HTR-8/SVneo (cell line): ENCODE data around the gene SLC23A2.

ENCODE experiments used
- DNase-seq: peaks from one replicate; pipeline ENCODE4 v3.0.0; 2011; ENCODE audit warnings: low spot score, mixed read lengths; ENCODE audit not compliant: insufficient read length
- FAIRE-seq: peaks from 2 replicates; lab custom pipeline; 2011; peaks lifted over from hg19 to GRCh38; lab: Jason Lieb, UNC

Gene SLC23A2

DNA sequence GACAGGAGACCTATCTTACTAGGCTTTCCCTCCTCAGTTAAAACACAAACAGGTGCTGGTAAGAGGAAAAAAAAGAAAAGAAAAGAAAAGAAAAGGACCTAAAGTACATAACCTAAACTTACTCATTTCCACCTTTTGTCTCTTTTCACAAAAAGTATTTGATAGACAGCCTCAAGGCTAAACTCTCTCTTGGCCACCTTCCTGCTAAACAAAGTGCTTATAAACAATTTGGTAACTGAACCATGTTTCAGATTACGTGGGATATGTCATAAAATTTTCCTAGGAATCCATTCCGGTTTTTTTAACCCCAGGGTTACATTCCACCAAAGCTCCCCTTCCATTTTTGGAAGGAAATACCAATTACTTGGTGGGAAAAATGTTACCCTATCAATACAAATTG is 170.6 kb downstream of the SLC23A2 start:
- DNase-seq (no peak), FAIRE-seq (no peak)

DNA sequence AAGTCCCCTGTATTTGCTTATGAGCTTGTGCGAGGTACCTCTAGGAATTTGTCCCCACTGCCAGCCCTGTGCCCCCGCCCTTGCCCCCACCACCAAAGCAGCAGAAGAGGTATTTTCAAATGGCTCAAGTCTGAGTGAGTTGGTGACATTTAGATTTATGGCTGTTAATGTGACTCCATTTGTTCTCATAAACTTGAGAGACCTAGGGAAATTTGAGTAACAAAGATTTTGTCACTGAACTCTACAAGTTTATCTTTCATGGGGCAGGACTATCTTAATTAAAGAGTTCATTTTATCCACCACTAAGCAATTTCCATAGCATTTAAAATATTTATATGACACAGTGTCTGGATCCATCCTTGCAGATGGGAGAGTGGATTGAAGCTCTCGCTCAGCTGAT is 171.1 kb downstream of the SLC23A2 start:
- DNase-seq: no peak
- no peak for FAIRE-seq

DNA sequence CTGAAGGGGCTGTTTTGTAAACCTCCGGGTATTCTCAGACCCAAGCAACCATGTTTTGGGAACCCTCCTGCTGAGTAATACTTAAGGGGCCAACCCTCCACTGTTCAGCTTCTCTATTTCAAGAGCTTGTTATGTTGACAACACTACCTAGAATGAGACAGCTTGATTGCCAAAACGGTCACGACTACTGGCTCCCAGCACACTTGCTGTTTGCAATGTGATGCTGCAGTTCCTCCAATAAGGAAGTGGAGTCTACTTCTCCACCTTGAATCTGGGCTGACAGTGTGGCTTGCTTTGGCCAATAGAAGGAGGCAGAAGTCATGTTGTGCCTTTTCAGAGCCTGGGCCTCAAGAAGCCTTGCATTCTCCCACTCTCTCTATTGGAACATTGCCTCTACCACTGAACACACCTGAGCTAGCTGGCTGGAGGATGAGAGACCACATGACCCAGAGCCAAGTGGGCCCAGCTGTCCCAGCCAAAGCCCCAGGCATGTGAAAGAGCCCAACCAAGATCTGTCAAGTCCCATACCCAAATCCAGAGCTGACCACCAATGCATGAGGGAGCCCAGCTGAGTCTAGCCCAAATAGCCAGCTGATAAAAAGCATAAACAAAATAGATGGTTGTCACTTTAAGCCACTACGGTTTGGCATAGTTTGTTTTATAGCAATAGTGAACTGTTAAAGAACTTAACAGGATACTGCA is 171.6 kb downstream of the SLC23A2 start:
- DNase-seq: no peak
- no peak for FAIRE-seq

DNA sequence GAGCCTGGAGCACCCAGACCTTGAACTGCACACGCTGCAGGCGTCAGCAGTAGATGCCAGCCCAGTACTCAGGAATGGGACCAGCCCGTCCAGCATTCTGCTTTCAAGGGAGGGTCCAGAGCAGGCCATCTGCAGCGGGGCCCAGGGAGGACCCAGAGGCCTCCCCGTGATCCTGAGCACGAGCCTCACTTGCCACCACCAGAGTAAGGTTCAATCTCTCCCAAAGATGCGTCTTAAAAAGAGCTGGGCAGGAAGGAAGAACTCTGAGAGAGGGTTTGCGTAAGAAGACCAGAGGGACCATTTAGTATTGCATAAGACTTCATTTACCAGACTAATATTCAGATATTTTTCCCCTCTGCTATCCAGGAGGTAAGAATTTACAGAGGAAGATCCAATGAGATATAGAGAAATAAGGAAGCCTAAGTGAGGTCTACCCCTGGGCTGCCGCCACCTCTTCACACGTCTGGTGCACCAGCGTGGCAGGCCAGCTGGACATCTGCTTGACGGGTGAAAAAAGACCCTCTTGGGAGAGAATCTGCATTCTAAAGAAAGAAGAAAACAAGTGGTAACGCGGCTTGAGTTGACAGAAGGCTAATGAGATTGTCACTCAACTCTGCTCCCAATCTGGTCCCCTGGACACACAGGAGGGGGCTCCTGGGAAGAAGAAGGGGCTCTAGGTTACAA is 172.3 kb downstream of the SLC23A2 start:
- no peak for FAIRE-seq
- DNase-seq: no peak

DNA sequence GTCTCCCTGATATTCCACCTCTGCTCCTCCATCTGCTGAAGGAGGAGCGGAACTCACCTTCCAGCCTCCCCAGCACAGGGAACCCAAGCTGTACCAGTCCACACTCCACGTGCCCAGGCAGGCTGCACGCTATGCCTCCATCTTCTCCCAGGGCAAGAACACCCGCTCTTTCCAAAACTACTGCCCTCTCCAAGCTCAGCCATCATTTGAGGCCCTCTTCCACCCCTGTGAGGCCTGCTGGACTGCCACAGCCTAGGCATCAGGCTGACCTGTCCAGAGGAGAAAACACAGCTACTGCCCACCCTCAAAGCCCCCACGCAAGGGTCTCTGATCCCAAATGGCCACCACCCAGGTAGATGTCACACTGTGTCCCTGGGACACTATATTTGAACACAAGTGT is 179.7 kb downstream of the SLC23A2 start:
- FAIRE-seq (no peak), DNase-seq (no peak)

DNA sequence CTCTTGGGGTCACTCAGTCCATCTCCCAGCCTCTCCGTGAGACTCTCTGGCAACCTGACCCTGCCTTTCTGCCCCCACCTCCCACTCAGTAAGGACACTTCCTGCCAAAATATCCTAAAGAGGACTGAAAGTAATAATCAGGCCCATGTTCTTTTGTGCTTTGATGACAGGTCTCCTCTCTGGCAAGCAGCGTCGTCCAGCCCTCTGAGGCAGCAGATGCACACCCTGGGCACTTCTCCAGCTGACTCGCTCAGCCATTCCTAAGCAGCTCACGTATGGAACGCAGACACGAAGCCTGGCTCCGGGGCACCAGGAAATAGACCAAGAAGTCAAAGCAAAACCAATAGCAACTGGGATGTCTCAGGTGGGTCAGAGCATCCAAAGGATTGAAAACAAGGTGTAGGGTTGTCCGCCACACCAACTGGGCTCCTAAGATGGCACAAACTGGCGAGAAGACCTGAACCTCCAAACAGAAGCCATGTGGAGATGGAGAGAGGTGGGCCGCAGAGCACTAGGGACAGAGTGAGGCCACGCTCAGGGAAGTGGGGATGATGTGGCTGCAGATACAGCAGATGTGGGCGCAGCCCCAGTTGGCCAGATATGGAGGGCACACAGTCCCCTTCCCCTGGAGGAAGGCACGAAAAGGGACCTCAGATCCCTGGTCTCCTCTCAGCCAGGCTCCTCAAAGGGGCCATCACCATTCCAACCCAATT is 180.3 kb downstream of the SLC23A2 start:
- peak; percentile 69 for DNase-seq
- FAIRE-seq: peak; percentile 79

DNA sequence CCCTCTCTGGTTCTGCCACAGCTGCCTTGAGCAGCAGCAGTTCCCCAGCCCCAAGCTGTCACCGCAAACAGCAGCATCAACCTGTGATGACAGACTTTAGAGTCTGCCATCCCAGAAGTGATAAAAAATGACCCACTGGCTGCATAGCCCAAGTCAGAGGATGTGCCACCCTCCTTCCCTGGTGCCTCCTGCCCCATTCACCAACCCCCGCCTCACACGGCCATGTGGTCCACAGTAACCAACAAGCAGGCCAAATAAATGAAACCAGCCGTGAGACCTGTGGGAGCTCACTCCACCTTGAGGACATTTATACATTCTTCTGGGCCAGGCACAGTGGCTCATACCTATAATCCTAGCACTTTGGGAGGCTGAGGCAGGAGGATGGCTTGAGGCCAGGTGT is 181.4 kb downstream of the SLC23A2 start:
- FAIRE-seq: no peak
- no peak for DNase-seq

DNA sequence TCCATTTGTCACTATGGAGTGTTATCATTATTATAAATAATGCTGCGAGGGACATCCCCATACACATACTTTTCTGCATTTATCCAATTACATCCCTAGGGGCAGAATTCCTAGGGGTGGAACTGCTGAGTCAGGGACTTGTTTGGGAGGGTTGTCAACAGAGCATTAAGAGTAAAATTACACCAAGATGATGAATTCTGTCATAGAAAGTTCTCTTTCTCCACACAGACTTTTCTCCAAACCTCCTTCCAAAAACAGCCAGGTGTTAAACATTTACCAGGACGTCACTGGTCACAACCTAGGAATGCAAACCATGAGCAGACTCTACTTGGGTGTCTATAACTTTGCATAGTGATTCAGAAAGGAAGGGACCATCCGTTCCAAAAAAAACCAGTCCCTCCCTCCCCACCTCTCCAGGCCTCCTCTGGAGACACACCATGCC is 184.1 kb downstream of the SLC23A2 start:
- DNase-seq (no peak), FAIRE-seq (no peak)

DNA sequence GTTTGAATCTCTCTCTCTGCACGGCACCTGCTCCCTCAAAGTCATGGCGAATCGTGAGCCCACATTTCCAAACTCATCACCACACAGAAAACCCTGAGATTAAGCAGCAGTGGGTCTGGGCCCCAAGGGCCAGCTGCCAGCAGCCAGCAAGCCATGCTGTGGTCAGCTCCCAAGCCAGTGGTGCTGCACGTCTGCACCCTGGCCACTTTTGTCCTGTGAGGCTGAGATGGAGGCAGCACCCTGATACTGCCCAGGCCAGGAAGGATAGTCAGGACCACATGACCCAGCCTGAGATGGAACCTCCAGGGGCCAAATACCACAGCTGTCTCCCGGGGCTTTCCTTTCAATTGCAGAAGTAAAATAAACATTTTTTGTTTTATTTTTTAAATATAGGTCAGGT is 185.7 kb downstream of the SLC23A2 start:
- FAIRE-seq (no peak), DNase-seq (no peak)

DNA sequence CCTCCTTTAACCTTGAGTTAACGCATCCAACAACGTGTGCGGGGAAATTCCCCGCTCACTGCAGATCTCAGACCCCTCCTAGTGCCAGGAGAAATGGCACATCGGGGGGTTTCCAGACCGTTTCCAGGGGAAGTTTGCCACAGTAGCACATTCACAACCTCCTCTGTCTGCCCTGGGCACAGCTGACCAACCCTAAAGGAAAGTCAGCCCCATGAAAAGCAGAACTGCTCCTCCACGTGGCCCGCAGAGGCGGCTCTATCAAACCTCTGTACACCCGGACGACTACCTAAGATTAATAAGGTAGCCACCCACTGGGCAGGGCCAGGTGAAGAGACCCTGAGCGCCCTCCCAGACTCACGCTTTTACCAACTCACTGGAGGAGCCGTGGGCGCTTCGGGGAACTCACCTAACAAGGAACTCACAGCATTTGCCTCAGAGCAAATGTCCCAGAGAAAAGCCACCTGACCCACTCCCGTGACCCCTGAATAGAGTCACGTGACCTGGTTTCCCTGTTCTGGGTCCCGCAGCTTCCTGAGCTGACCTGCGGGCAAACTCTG is 186.5 kb downstream of the SLC23A2 start:
- DNase-seq (no peak), FAIRE-seq (no peak)

DNA sequence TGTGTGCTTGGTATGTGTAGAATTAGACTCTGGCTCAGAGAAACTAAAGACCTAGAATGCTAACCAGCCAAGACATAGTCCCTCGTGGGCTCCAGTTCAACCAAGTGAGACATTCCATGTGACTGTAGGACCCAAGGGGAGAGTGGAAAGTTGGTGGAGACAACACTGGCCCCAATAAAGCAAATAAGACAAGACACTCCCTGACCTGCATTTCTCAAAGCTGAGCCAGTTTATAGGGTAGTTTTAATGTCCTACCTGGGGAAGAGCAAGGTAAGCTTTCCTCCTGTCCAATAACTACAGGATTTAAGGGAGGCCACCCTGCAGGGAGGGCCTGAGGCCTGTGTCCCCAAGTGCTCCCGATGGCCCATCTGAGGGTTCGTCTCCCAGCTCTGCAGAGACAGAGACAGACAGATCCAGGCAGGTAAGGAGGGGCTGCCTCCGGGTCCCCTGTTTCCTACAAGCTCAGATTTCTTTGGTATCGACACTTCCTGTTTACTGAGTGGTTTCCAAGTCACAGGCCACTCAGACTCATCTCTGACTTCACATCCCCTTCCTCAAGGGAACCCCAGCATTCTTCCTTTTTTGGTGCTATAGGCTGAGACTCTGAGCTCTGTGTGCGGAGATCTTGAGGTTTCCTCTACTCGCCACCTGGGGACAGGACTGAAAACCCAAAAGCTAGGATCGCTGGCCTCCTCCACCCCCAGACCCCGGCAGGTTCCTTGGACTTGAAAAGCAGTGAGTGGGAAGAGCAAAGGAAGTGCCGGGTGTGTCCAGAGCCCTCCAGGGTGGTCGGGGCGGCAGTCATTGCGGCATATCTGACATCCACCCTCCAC is 187.2 kb downstream of the SLC23A2 start:
- no peak for FAIRE-seq

DNA sequence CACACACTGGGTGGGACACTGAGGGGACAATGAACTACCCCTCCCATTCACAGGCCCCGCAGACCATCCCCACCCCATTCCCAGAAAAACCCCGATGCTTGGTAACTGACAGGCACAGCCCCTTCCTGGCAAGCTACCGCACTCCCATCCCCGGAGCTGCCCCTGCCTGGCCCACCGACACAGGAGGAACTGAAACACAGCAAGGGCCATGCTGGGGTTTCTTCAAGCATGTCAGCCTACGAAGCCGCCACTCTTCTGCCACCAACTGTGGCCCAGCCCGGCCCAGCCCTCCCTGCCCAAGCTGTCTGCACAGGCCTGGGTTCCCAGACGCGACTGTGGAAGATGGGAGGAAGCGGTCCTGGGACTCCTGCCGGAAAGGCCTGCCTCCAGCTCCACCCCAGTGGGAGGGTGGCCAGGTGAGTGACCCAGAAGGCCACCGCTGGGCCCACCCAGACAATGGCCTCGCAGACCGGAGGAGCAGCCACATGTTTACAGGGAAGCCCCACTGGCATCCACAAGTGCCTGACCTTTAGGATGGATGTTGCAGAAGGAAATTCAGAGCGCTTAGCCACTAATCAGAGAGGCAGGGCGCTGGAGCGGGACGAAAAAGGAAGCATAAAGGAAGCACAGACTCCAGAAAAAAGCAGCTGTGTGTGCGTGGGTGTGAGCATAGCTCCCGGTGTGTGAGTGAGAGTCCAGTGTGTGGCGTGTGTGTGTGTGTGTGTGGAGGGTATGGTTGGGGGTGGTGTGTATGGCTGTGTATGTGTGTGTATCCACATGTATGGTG is 188.0 kb downstream of the SLC23A2 start:
- FAIRE-seq: no peak

More for the DNA sequence above, 187.2 kb downstream of the SLC23A2 start:
- DNase-seq: no peak

DNA sequence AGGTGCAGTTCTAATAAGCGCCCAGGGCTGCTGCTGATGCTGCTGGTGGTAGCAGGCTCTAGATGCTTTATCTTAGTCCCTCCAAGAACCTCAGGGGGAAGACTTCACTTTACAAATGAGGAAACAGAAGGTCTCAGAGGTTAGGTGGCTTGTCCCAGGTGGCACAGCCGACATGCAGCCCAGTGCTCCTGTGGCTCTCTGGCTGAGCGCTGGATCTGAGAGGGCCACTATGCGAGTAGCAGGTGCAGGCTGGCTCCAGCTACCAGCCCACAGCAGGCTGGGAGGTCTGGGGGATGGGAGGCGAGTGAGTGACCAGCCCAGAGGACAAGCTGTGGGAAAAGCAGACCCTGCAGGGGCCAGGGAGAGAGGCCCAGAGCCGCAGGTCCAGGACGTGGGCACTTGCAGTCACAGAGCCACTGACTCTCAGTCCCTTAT is 188.7 kb downstream of the SLC23A2 start:
- FAIRE-seq: no peak
- no peak for DNase-seq

More for the DNA sequence above, 188.0 kb downstream of the SLC23A2 start:
- no peak for DNase-seq

DNA sequence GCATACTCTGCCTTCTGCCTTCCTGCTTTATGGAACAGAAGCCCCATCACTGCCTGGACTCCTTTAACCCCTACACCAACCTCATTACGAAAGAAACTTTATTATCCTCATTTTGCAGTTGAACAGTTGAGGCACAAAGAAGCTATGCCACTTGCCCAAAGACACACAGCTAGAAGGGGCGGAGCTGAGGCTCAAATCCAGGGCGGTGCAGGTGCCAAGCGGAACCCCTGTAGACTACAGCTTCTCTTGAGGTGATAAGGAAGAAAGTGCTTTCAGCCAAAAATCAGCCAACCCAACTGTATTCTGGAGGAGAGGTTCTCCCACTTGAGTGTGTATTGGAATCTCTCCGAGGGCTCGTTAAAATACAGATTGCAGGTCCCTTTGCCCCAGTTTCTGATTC is 189.1 kb downstream of the SLC23A2 start:
- DNase-seq (no peak), FAIRE-seq (no peak)

DNA sequence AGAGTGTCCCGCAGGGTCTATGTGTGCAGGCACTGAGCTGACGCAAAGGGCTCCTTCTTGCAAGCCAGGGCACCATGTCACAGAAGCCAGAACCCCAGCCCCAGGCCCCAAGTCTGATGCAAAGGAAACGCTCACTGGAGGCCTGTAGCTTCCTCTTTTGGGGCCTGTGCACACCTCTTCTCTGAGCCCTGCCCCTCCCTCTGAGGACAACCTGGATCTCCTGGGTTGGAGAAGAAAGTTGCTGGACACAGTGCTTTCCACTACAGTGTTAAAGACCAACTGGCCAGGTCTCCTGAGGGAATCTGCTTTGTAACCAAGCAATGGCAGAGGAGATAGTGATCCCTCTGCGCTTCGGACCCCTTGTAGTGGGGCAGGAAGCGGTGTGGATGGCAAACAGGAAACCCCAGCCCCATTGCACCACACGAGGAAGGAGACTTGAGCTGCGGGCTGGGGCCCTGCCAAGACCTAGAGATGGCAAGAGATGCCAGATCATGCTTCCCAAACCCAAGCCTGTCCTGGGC is 189.6 kb downstream of the SLC23A2 start:
- FAIRE-seq: no peak
- DNase-seq: no peak

DNA sequence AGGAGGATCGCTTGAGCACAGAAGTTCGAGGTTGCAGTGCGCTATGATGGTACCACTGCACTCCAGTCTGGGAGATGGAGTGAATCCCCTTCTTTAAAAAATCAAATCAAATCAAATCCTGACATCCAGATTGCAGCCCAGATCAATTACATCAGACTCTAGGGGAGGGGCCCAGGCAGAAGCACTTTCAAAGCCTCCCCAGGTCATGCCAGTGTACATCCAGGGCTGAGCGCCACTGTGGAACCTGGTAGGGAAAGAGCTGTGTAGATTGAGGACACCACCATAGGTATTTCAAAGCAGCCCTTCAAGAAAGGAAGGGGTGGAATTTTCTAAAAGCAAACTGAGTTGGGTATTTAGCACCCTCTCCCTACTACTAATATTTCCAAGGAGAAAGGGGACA is 190.1 kb downstream of the SLC23A2 start:
- DNase-seq (no peak), FAIRE-seq (no peak)

DNA sequence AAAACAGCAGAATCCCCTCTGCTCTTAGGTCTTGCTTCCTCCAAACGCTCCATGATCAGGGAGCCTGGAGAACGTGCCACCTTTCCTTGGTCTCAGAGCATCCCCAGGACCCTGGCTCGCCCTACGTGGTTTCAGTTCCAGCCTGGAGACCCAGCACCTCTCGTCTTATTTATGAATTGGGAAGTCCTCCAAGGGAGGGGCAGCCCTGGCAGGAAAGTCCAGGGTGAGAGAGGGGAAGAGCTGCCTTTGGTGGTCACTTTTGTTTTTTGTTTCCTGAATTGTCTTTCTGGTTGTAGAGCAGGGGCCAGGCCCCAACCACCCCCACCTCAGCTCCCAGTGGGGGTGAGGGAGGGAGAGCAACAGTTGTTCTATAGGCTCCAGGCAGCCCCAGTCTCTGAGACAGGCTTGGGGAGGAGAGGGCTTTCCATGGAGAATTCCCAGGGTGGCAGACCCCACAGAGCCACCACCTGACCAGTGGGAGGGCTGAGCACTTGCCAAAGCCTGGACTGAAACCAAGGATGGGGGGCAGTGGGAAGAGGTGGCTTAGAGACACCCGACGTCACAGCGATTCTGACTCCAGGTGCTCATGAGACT is 190.8 kb downstream of the SLC23A2 start:
- FAIRE-seq (no peak), DNase-seq (no peak)

DNA sequence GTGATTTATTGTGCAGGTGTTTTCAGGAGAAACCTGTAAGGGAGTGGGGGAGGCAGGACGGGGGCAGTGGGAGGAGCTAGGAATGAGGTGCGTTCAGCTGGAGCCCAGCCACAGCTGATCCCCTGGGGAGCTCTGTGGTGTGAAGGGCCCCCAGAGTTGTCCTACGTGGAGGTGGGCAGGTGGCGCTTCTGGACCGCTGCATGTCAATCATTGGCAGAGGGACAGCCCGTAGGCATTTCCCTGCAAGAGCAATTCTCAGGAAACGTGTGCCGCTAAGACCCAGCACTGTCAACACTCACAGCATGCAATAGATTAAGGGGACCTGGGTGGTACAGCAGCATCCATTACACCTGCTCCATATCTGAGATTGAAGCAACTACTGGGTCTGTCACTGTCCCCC is 191.6 kb downstream of the SLC23A2 start:
- DNase-seq (no peak), FAIRE-seq (no peak)

DNA sequence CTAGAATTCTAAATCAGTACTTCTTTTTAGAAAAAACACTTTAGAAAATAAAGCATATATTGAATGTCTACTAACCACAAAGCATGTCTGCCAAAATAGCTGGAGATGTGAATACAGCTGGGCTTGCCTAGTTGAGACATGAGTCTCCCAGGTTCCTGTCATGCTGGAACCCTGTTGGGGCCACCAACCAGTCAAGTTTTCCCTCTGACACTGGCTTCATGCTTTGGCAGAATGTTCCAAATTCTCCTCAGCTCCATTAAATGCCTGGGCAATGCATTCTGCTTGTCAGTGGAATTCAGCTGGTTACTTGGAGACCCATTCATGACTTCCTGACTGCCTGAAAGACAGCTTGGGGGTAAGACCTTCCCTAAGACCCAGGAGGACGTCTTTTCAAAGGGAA is 192.4 kb downstream of the SLC23A2 start:
- no peak for FAIRE-seq

More for the DNA sequence above, 192.4 kb downstream of the SLC23A2 start:
- no peak for DNase-seq
